HG02938 (cell line): ENCODE results near the gene MYO16.

Experiments
- ATAC-seq: cut with Tn5 transposase; IDR thresholded peaks from one replicate; pipeline ENCODE4 v1.9.1; 2021; ENCODE audit warnings: mild to moderate bottlenecking, moderate library complexity; ENCODE audit not compliant: unreplicated experiment

MYO16 gene

DNA sequence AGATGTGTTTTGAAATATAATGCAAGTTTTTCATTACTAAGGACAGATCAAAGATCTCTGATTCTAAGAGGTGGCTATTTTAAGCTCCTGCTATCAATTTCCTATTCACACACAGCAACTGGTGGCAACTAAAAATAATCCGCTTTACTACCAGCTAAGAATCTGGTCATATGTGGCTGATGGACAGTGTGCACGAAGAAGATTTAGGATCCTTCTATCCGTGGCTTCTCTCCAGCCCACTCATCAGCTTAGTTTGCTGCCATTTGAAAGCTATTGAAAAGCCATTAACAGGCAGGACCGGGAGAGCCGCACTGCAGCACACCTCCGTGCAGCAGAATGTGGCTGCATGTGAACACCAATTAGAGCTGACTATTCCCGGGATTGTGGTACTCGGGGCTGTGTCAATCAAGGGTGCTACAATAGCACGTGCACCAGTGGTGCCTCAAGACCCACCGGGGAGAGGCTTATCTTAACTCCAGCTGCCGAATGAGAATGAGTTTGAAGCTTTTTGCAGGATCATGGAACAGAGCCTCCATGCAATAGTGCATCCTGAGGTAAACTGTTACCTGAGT is at the start of gene MYO16:
TSS of gene MYO16 (plus strand) at position 431 of the 572 bp plus-strand sequence. CDS start 234 bp downstream, outside the sequence.
- no peak for ATAC-seq

DNA sequence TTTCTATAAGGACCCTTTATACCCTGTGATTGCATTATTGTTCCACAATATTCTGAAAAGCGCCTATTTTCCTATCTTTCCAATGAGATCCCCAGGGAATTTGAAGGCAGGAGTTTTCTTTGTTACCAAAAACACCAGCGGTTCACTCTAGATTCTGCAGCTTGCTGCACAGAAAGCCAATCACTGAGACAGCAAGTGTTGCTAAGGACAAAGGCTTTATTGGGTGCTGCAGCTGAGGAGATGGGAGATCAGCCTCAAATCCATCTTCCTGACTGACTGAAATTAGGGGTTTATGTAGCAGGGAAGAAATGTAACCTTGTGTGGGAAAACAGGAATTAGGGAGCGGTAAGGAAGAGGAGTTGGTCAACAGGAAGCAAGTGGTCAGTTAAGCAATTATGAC is 42.6 kb upstream of the MYO16 start:
- ATAC-seq: no peak

DNA sequence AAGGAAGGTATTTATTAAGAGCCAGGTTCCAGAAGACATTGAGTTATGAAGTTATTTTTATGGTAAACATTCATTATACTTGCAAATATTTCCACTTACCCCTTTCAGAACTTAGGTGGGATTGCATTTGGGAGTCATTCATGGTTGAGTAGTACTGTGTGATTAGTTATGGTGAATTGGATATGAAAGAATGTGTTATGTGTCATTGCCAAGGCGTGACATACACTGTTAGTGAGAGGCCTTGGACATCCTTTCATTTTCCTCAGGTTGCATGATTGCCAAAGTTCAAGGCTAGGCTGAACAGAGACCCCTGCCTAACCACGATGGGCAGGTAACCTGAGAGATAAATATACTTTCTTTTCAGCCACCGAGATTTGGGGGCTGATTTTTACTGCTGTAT is 40.9 kb upstream of the MYO16 start:
- no peak for ATAC-seq

DNA sequence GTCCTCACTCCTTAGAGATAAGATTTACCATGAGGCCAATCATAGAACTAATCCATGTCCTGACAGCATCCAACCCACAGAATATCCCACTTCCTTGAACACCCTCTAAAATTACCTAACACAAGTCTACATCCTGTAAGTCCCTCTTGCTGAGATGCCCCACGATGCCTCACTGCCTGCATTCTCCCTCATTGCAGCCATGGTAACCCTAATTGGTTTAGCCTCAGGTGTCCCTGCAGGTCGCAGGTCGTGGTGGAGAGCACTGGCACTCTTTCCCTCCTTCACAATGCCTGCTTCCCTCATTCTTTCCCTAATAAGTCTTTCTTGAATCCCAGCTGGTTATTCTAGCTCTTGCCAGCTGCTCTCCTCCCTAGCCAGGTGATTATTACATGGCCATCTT is 35.3 kb upstream of the MYO16 start:
- no peak for ATAC-seq

- ATAC-seq: no peak
Observed at GRCh38 chr13:108595436-108596274, 33.8 kb upstream of the MYO16 start.

GRCh38 chr13:108597943-108598342 is 31.5 kb upstream of the MYO16 start:
- ATAC-seq: no peak

GRCh38 chr13:108606424-108606823 is 23.0 kb upstream of the MYO16 start:
- ATAC-seq: no peak

DNA sequence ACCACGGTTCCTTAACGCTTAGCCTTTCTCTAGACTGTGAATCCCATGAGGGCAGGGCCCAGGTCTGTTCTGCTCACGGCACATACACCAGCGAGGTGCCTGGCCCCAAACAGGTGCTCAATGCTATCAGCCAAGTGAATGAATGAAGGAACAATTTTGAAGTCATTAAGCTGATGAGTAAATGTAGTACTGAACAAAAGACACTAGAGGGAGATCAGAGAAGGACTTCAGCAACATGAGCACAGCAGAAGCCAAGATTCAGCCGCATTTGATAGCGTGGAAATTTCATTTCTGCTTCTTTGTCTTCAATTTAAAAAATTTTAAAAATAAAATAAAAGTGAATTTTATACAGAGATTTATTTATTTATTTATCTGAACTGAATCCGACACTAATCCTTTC is 20.1 kb upstream of the MYO16 start:
- ATAC-seq: no peak

GRCh38 chr13:108610507-108610906 is 18.9 kb upstream of the MYO16 start:
- no peak for ATAC-seq

- ATAC-seq: no peak
Observed at GRCh38 chr13:108615241-108615640, 14.2 kb upstream of the MYO16 start.

- ATAC-seq: no peak
Observed at GRCh38 chr13:108618233-108618632, 11.2 kb upstream of the MYO16 start.

GRCh38 chr13:108621462-108621861 is 7.9 kb upstream of the MYO16 start:
- no peak for ATAC-seq

GRCh38 chr13:108624108-108624507 is 5.3 kb upstream of the MYO16 start:
- ATAC-seq: no peak

GRCh38 chr13:108624979-108625378 is 4.4 kb upstream of the MYO16 start:
- ATAC-seq: no peak

GRCh38 chr13:108629988-108630387 is 577 bp downstream of the MYO16 start:
- ATAC-seq: no peak

DNA sequence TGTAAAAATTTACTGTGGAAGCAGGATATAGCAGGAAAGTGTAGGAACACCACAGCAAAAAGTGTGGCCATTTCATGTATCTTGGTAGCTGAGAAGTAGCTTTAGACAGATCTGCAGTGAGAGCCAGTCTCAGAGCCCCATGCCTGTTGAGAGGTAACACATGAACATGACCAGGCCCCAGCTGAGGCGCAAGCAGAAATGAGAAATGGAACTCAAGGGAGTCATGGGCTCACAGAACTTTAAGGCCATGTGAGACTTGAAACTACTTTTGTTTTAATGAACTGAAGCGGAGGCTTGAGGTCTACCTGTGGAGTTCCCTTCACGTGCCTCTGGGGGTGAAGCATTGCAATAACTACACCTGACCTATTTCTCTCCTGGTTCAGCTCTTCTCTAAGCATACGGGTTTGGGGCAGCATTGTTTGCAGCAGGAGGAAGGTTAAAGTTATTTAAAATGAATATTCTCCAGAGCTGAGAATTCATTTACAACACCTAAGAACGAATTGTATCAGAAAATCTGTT is 3.3 kb downstream of the MYO16 start:
- ATAC-seq: no peak

DNA sequence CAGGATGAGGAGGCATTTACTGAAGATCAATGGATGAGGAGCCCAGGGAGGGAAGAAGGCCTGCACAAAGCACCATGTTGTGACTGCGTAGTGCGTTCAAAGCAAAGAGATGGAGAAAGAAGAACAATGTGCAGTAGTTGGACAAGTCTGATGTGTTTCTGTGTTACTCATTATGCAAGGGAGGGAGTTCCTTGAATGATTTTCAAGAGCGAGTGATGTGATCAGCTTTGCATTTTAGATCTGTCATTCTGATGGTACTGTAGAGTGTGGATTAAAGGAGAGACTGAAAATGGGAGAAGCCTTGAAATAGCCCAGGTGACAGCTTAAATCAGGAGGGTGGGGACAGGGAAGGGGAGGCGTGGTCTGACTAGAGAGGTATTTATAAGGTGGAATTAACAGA is 9.5 kb downstream of the MYO16 start:
- no peak for ATAC-seq

DNA sequence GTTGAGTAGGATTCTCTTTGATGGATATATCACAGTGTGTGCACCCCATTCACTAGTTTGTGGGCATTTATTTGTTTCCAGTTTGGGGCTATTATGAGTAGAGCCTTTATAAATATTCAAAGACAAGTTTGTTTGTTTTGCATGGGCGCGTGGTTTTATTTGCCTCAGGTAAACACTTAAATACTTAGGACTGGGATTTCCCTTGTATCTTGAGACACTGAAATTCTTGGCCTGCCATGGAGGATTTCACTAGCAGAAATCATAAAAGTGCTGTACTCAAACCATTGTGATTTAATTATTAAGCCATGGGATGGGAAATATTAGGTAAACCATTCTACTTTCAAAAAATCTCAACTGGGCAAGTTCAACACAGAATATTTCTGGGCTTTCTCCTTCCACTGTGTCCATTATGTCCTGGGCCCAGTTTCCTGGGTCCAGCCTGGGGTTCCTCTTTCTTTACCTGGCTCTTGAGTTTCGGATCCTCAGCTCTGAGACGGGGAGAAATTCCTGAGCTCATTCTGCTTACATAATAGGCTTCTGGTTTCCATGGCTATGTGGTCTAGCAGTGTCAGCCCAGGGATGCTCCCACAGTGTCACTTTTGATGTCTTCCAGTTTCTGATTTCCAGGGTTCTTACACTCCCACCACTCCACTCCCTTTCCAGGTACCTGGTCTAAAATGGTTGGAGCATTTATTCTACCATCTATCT is 14.4 kb downstream of the MYO16 start:
- no peak for ATAC-seq

DNA sequence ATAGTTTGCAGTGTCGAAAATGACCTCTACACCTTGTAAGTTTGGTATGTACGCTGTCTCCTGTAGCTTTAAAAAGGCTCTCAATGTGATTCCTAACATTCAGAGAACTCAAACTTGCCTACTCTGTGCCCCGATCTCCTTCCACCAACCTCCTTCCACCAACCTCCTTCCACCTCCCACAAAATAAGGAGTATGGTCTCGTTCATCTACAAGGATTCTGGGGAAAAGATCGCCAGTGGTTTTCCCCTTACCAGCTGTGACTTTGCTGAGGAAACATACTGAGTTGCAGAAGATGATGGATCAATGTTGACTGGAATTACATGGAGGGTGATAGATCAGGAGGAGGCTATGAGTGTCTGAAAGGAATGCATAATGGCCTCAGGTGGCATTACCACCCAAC is 16.0 kb downstream of the MYO16 start:
- no peak for ATAC-seq

DNA sequence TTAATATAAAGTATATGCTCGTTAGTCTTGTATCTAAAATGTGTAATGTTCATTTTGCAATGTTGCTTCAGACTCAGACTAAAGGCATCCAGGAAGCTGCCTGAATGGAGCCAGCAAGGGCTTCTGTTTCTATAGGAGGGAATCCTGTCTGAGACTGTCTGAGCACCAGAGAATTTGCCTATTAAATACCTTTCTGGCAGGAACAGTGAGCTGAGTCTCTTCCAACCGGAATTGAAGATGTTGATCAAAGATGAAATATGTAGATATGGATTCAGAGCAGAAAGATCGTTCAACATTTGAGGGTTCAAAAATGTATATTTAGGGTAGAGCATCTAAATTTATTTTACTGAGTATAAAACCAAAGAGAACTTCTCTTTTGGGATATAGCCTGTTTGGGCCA is 20.9 kb downstream of the MYO16 start:
- no peak for ATAC-seq

- ATAC-seq: no peak
Observed at GRCh38 chr13:108656742-108657141, 27.3 kb downstream of the MYO16 start.

GRCh38 chr13:108657519-108657918 is 28.1 kb downstream of the MYO16 start:
- ATAC-seq: no peak
